Gastrocnemius medialis (tissue), 4 donors: ENCODE data around the gene CEND1. TPM values are rescaled to one million over a fixed set of nuclear protein-coding genes. Genes with fewer than 3 reads are reported as not detected.

Experiments
- ATAC-seq, 2 donors: fragments of 150-250 bp; one replicate each; pipeline ENCODE4 v1.9.1; 2016
- DNase-seq, 2 donors: peaks; one replicate each; pipeline ENCODE4 v3.0.0-alpha.2; 2019
- H3K27ac ChIP-seq, 4 donors: fragments of 200-600 bp; sonication (generic); 1 replicate in 1 of 4; 2 replicates in 3 of 4; pipeline ENCODE4 v1.5.1; 2016 to 2018; ENCODE audit warnings: mild to moderate bottlenecking in 2 of 4, moderate library complexity in 1 of 4
- H3K27me3 ChIP-seq, 3 donors: fragments of 200-600 bp; sonication (generic) in 2 of 3; 1 replicate in 1 of 3; 2 replicates in 2 of 3; pipeline versions ENCODE4 v1.5.1 to v1.6.0; 2016 to 2019; ENCODE audit warnings: mild to moderate bottlenecking in 1 of 3, moderate library complexity in 1 of 3
- H3K36me3 ChIP-seq, 2 donors: fragments of 200-600 bp; sonication (generic) in 1 of 2; one replicate each; pipeline ENCODE4 v1.5.1; 2017 to 2018
- H3K4me1 ChIP-seq, 2 donors: fragments of 200-600 bp; sonication (generic) in 1 of 2; one replicate each; pipeline ENCODE4 v1.5.1; 2016 to 2017; ENCODE audit warnings: mild to moderate bottlenecking in 2 of 2
- H3K4me3 ChIP-seq, 4 donors: fragments of 200-600 bp; sonication (generic) in 3 of 4; 1 replicate in 1 of 4; 2 replicates in 3 of 4; pipeline ENCODE4 v1.5.1; 2016 to 2019; ENCODE audit warnings: mild to moderate bottlenecking in 2 of 4
- H3K9me3 ChIP-seq, 3 donors: fragments of 200-600 bp; sonication (generic) in 2 of 3; 1 replicate in 1 of 3; 2 replicates in 2 of 3; pipeline ENCODE4 v1.5.1; 2016 to 2019
- CTCF ChIP-seq, 5 experiments: fragments of 450-650 bp in 3 of 5; fragments of 200-600 bp in 2 of 5; sonication (generic) in 2 of 5; IDR thresholded peaks in 4 of 5; conservative IDR thresholded peaks in 1 of 5; 1 replicate in 4 of 5; 2 replicates in 1 of 5; pipeline ENCODE4 v1.5.1; 2016 to 2019; ENCODE audit warnings: antibody characterized with exemption in 5 of 5, mild to moderate bottlenecking in 3 of 5, moderate library complexity in 3 of 5
- POLR2A ChIP-seq, 2 donors: fragments of 450-650 bp; IDR thresholded peaks; one replicate each; pipeline ENCODE4 v1.6.1; 2017; ENCODE audit warnings: antibody characterized with exemption in 2 of 2, mild to moderate bottlenecking in 2 of 2, moderate library complexity in 2 of 2
- in situ Hi-C, 4 donors: fragments of 200-750 bp; cut with MboI; loops; one replicate each; pipeline versions ENCODE4 v1.15.0 to v1.8.0; 2017; ENCODE audit warnings: low sequenced_read_pairs in 4 of 4
- intact Hi-C: fragments of 100-400 bp; cut with DNase I; formaldehyde crosslinking; loops from one replicate; pipeline ENCODE4 v1.15.1; 2023; ENCODE audit warnings: low total_unique reads
- total RNA-seq, 4 donors: library from RNA; depleted of rRNA; stranded (reverse); fragments of >200 nt; gene quantifications; one replicate each; pipeline versions ENCODE4 v1.1.0 to v1.2.3, GENCODE V29; 2016

CEND1 gene
- total RNA-seq, 4 donors from 2014 or later, result 0.20 TPM; not detected in 3

DNA sequence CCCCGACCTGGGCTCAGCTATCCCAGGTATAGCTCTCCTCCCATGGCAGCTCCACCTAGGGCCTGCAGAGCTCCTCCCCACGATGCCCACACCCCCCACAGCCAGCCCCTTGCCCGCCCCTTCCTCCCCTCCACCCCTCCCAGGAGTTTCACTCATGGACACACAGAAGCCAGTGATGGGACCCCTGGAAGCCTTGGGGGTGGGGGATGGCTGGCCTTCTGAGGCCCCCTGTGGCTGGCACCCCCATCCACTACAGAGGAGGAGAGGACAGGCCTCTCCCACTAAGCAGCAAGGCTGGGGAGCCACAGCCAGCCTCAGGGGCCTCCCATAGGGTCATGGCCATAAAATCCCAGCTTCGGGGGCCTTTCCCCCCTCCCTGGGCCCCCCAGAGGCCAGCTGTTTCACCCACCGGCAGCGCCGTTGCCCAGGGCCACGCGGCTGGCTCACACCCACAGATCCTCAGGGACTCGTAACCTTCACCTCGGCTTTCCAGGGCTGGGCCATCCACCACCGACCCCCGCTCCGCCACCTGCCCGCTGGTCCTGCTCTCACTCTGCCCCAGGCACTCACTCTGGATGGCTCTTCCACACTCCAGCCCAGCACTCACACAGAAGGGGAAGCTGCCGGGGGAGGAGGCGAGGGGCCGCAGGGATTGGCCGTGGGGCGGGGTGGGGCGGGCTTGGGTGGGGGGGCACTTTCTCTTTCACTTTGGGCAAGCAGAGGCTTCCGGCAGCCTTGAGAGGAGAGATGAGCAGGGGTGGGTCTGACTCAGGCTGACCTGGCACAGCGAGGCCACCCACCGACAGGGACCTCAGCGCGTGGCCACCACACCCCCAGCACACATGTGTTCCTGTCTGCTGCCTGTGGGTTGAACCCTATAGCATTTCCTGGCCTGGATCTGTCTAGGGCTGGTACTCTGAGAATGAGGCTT is 6.0 kb upstream of the CEND1 start:
- Histone ChIP-seq H3K27ac (peak overlapping the region; percentile 57 to 69 (median 64)), H3K27me3 (peaks cover 17 to 32% (median 28%) of the 10 kb centered on the region in 3 donors), H3K4me3 (peak overlapping the region; percentile 64 to 71 (median 68)), H3K36me3 (peaks cover 0 to 19% of the 10 kb centered on the region in 2 donors), H3K9me3 (no peaks in the 10 kb centered on the region), H3K4me1 (peaks cover 11 to 35% of the 10 kb centered on the region in 2 donors)
- TF ChIP-seq CTCF (IDR thresholded peaks at IDR 0.05 in 4 of 5, conservative IDR thresholded peaks at IDR 0.05 in 1 of 5), result no peak
- DNase-seq (peak in 1 of 2 donors; percentile 59), ATAC-seq (peak; percentile 32 to 34)
- intact Hi-C loops, result loop anchor here (5.0 kb wide), 1 partner anchor 134 kb away; no protein-coding TSS in a partner anchor
- in situ Hi-C loops, result no loop called here

GRCh38 chr11:794766-795633 is 5.1 kb upstream of the CEND1 start:
- in situ Hi-C loops (no loop called here), intact Hi-C loops (loop anchor here (5.0 kb wide), 1 partner anchor 133 kb away; no protein-coding TSS in a partner anchor)
- Histone ChIP-seq H3K27ac (peak overlapping the region in 1 of 4 donors; percentile 61), H3K27me3 (peaks cover 22 to 41% (median 37%) of the 10 kb centered on the region in 3 donors), H3K36me3 (peaks cover 0 to 10% of the 10 kb centered on the region in 2 donors), H3K9me3 (no peaks in the 10 kb centered on the region), H3K4me3 (peak overlapping the region in 3 of 4 donors; percentile 64 to 71 (median 71)), H3K4me1 (peaks cover 11 to 35% of the 10 kb centered on the region in 2 donors)
- no peak for TF ChIP-seq POLR2A (IDR thresholded peaks at IDR 0.05)
- no peak for TF ChIP-seq CTCF (IDR thresholded peaks at IDR 0.05 in 4 of 5, conservative IDR thresholded peaks at IDR 0.05 in 1 of 5)
- no peak for ATAC-seq
- DNase-seq, result no peak

GRCh38 chr11:794013-794765 is 4.3 kb upstream of the CEND1 start:
- Histone ChIP-seq H3K4me3 (no peak overlapping the region), H3K27me3 (peaks cover 27 to 48% (median 46%) of the 10 kb centered on the region in 3 donors), H3K36me3 (peaks cover 0 to 2% of the 10 kb centered on the region in 2 donors), H3K27ac (no peak overlapping the region), H3K4me1 (peaks cover 11 to 35% of the 10 kb centered on the region in 2 donors), H3K9me3 (no peaks in the 10 kb centered on the region)
- intact Hi-C loops, result no loop called here
- ATAC-seq, result no peak
- DNase-seq, result no peak
- TF ChIP-seq POLR2A (IDR thresholded peaks at IDR 0.05) (no peak), CTCF (IDR thresholded peaks at IDR 0.05 in 4 of 5, conservative IDR thresholded peaks at IDR 0.05 in 1 of 5) (no peak)
- in situ Hi-C loops, result no loop called here

- H3K4me3 ChIP-seq, result no peak overlapping the region
- H3K9me3 ChIP-seq, result no peaks in the 10 kb centered on the region
- in situ Hi-C loops (no loop called here), intact Hi-C loops (no loop called here)
- peaks cover 34 to 54% (median 52%) of the 10 kb centered on the region in 3 donors for H3K27me3 ChIP-seq
- no peak overlapping the region for H3K27ac ChIP-seq
- no peak for DNase-seq
- ATAC-seq, result no peak
- peaks cover 11 to 33% of the 10 kb centered on the region in 2 donors for H3K4me1 ChIP-seq
- no peaks in the 10 kb centered on the region for H3K36me3 ChIP-seq
- TF ChIP-seq CTCF (IDR thresholded peaks at IDR 0.05 in 4 of 5, conservative IDR thresholded peaks at IDR 0.05 in 1 of 5) (no peak), POLR2A (IDR thresholded peaks at IDR 0.05) (no peak)
Measured at GRCh38 chr11:793556-793955, 3.7 kb upstream of the CEND1 start.
